HG02885 (cell line): Measurements from ENCODE around the gene B4GALT1.
A peak's percentile ranks its signal among the peaks of the same experiment; 100 is the strongest.
"Not testable (repeated sequence)": the region's sequence is repeated elsewhere in the genome, so short reads cannot be mapped to it uniquely, and the experiment has no call there.

Experiments used
- ATAC-seq: cut with Tn5 transposase; IDR thresholded peaks from one replicate; pipeline ENCODE4 v1.9.1; 2021; ENCODE audit warnings: mild to moderate bottlenecking; ENCODE audit not compliant: unreplicated experiment, poor library complexity

The B4GALT1 gene

GRCh38 chr9:33185406-33185805 lies 18.3 kb upstream of the B4GALT1 start:
- ATAC-seq: no peak

DNA sequence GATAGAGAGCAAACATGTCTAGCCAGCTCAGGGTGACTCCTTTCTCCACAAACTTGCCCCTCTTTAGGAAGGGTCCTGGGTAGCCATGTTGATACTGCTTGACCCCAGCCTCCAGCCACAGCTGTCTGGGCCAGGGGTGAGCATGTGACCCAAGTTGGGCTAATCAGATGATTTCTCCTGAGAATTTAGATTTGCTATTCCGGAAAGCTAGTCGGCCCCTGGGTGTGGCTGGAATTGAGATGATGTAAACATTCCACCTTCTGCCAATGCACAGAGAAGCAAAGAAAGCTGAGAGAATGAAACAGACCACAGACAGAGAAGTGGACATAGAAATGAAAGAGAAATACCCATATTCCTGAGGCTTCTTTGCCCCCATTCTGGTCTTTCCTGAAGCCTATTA lies 17.8 kb upstream of the B4GALT1 start:
- no peak for ATAC-seq

- no peak for ATAC-seq
Measured at GRCh38 chr9:33182519-33182918, 15.4 kb upstream of the B4GALT1 start.

DNA sequence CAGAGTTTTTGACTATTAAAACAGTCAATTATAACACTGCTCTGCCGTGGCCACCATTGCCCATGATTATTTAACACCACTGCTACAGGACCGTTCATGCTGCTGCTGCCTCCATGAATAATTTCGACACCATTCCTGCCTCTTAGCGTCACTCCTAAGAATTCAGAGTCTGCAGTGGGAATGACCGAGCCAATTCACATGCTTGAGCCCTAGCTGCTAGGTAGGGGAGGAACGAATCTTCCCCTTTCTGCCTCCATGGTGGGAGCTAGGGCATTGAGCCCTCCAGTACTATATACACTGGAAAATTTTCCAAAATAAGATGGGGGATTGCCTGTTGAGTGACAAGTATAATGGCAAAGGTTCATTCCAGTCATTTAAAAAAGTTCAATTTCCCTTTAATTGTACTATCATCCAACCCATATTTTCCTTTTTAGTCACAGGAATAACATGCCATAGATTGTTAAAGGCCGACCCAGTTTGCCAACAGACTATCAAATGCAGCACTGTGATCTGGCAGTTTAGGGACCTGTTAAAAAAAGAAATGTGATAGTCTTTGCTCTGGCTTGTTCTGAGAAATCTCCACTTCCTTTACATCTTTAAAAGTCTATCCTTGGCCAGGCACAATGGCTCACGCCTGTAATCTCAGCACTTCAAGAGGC lies 13.5 kb upstream of the B4GALT1 start:
- no peak for ATAC-seq

DNA sequence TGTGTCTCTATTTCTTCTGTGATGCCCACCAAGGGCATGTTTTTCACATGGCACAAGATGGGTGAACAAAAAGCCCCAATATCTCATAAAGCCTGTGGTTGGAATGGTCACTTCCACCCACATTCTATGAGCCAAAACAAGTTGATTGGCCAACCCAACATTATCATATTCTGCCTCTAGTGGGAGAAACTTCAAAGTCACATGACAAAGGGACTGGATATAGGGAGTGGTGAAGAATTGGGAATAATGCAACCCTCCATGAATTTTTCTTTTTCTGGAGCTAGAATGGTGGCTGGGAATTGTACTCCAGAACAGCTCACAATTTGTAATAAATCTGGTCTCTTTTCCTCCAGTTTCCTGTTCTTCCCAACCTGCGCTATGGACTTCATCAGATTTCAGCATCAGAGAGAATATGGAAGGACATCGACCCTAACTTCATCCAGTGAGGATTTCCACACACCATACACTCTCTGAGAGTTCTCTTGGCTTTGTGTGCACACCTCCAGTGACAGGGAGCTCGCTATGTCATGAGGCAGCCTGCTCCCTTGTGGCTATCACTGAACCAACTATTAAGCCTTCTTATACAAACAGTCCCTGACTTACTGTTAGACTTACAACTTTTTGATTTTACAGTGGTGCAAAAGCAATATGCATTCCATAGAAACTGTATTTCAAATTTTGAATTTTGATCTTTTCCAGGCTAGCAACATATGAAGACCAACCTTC lies 12.0 kb upstream of the B4GALT1 start:
- ATAC-seq: no peak

GRCh38 chr9:33177639-33178038 lies 10.5 kb upstream of the B4GALT1 start:
- ATAC-seq: no peak

GRCh38 chr9:33177086-33177485 lies 9.9 kb upstream of the B4GALT1 start:
- no peak for ATAC-seq

GRCh38 chr9:33175649-33176325 lies 8.7 kb upstream of the B4GALT1 start:
- ATAC-seq: no peak

DNA sequence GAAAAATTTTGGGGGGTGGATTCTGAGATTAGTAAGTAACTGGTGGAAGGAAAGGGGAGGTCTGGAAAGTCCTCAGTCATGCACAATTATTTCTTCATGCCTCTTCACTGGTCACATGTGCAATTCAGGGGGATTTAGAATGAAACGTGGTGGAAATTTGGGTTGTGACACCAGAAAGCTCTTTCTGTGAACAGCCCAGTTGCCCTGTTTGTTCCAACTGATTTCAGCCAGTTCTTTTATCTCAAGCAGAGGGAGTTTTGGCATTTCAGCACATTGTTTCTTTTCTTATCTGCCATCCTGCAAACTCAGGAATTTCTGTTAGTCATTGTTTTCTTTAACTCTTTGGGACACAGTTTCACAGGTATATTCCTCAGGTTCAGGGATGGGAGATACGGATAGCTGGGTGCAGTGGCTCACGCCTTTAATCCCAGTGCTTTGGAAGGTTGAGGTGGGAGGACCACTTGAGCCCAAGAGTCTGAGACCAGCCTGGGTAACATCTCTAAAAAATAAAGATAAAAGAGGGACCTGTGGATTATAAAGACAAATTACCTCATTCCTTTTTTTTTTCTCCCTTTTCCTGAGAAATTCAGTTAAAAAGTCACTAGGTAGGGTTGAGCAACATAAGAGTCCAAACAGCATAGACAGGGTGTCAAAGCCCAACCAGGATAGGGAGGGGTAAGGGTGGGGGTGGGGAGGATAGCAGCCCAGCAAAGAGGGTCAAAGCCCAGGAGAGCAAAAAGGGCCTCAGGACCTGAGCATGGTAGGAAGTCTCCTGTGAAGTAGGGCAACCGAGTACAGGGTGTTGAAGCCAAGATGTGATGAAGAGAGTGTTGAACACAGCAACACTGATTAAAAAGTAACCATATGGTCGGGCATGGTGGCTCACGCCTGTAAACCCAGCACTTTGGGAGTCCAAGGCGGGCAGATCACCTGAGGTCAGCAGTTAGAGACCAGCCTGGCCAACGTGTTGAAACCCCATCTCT lies 5.4 kb upstream of the B4GALT1 start:
- ATAC-seq: no peak

GRCh38 chr9:33170464-33171415 lies 3.6 kb upstream of the B4GALT1 start:
- ATAC-seq: no peak

DNA sequence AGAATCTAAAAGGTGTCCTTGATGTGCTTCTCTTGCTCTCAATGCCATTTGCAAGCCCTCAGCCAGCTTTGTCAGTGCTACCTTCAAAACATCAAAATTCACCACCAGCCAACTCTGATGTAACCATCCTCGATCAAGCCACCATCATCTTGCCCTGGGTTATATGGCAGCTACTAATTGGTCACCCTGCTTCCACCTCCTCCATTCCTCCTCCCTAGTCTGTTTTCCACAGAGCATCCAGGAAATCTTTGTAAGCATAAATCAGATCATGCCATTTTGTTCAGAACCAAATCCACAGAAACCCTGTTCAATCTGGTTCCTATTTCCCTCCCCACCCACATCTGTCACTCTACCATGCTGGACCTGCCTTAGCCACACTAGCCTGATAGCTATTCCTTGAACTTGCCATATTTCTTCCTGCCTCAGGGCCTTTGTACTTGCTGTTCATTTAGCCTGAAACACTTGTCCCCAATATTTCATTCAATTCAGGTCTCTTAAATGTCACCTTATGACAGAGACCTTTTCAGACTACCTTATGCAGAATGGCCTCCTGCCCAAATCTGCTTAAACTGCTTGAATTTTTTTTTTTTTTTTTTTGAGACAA lies 1.9 kb upstream of the B4GALT1 start:
- ATAC-seq: no peak

DNA sequence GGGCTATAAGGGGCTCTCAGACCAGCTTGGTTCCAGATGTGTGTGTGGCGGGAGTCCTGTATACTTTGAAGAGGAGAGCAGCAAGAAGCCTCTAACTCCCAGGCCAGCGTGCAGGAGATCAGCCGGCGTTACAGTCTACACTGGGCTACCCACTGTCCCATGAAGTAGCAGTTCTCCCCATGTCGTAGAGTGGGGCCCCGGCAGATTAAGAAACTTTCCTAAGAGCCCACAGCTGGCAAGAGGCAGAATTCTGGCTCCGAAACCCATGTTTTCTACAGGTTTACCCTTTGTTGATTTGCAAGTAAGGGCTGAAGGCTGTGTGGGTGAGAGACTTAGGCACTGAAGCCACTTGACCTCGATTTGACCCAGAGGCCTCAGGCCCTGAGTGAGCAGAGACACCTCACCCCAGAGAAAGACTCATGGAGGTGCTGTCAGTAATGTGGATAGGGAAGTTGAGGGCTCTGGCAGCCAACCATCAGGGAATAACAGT lies 881 bp upstream of the B4GALT1 start:
- no peak for ATAC-seq

GRCh38 chr9:33166231-33167083 lies 679 bp downstream of the B4GALT1 start:
- ATAC-seq: peak; percentile 4

DNA sequence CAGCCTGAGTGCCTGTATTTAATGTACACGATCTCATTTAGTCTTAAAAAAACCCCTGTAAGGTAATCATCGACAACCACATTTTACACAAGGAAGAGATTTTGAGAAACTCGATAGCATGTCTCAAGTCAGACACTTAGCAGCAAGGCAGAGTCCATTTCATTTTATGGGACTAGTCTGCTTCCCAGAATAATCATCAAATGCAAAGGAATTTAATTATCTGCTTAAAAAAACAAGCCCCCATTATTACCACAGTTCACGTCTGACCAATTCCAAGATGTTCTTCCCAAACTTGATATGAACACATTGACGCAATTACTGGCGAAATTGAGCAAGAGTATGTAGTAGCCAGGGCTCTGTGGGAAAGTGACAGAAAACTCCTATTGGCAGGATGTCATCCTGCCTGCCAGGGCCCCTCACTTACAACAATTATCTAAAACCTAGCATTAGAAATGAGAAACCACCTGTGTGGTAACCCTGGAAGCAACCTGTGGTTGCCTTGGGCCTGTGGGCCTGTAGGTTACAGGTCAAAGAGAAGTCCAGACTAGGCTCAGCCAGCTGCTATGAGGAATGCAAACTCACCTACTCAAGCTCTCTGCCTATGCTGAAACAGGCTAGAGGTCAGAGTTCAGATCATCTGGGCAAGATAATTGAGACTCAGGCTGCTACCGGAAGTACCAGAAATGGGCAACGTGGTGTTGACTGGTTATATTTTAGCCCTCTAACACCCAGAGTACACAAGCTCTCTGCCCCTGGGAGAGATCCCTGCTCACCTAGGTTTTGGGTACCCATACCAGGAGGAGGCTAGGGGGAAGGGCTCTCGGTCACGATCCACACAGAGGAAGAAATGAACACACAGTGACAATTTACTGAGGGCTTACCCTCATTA lies 1.6 kb downstream of the B4GALT1 start:
- peak; percentile 24 for ATAC-seq

- ATAC-seq: not testable (repeated sequence)
Measured at GRCh38 chr9:33164921-33165262, 2.2 kb downstream of the B4GALT1 start.

- peak; percentile 21 for ATAC-seq
Measured at GRCh38 chr9:33164138-33164809, 2.9 kb downstream of the B4GALT1 start.
